Left ventricle myocardium superior (tissue), 1 donor: ENCODE results near the gene MED26. TPM values are rescaled to one million over a fixed set of nuclear protein-coding genes. Genes with fewer than 3 reads are reported as not detected.
A peak's percentile ranks its signal among the peaks of the same experiment; 100 is the strongest.

Experiments used
- ATAC-seq: fragments of 200-7000 bp; cut with Tn5 transposase; one replicate; pipeline ENCODE4 v1.9.1; 2020; ENCODE audit warnings: mild to moderate bottlenecking, moderate library complexity
- DNase-seq: peaks from one replicate; pipeline ENCODE4 v3.0.0-alpha.2; 2020
- intact Hi-C: fragments of 100-400 bp; cut with micrococcal nuclease; formaldehyde crosslinking; loops from one replicate; pipeline ENCODE4 v1.11.0; 2022
- total RNA-seq: library from RNA; stranded (reverse); fragmentation: NEBNext Ultra II Directional; extraction: Animal tissue kit (Norgen Biotek cat#: 25700); gene quantifications from one replicate; pipeline ENCODE4 v1.2.1, GENCODE V29; 2021
- donor health status: DM: no; HTN: yes; CAD: no; lungs with severe emphysema.

The MED26 gene
- total RNA-seq, 1 donor from 2014 or later = 4.9 TPM

- intact Hi-C loops = no loop called here
- DNase-seq = no peak
- ATAC-seq = no peak
Observed at GRCh38 chr19:16595097-16595496, 32.9 kb downstream of the MED26 start.

- no peak for ATAC-seq
- DNase-seq = no peak
Observed at GRCh38 chr19:16594681-16595091, 33.3 kb downstream of the MED26 start.

GRCh38 chr19:16594131-16594586 lies 33.8 kb downstream of the MED26 start:
- DNase-seq = no peak
- intact Hi-C loops = no loop called here
- no peak for ATAC-seq

More at GRCh38 chr19:16594681-16595091, 33.3 kb downstream of the MED26 start:
- intact Hi-C loops = no loop called here

GRCh38 chr19:16593181-16593580 lies 34.8 kb downstream of the MED26 start:
- intact Hi-C loops = no loop called here
- ATAC-seq (no peak), DNase-seq (no peak)

GRCh38 chr19:16591803-16592556 lies 36.0 kb downstream of the MED26 start:
- DNase-seq (no peak), ATAC-seq (no peak)
- intact Hi-C loops = no loop called here

- ATAC-seq (no peak), DNase-seq (no peak)
- intact Hi-C loops = no loop called here
Observed at GRCh38 chr19:16590876-16591802, 36.9 kb downstream of the MED26 start.

- DNase-seq = no peak
- ATAC-seq = no peak
- intact Hi-C loops = no loop called here
Observed at GRCh38 chr19:16589917-16590316, 38.1 kb downstream of the MED26 start.

- ATAC-seq (no peak), DNase-seq (peak; percentile 38)
- intact Hi-C loops = no loop called here
Observed at GRCh38 chr19:16588824-16589577, 39.0 kb downstream of the MED26 start.

GRCh38 chr19:16587833-16588823 lies 39.9 kb downstream of the MED26 start:
- DNase-seq = peak; percentile 51
- intact Hi-C loops = no loop called here
- peak; percentile 58 for ATAC-seq

GRCh38 chr19:16586991-16587832 lies 40.8 kb downstream of the MED26 start:
- ATAC-seq (no peak), DNase-seq (peak; percentile 7)
- intact Hi-C loops = no loop called here

GRCh38 chr19:16586477-16586871 lies 41.5 kb downstream of the MED26 start:
- intact Hi-C loops = no loop called here

GRCh38 chr19:16585808-16586476 lies 42.1 kb downstream of the MED26 start:
- intact Hi-C loops = no loop called here
- DNase-seq = no peak
- no peak for ATAC-seq

More at GRCh38 chr19:16586477-16586871, 41.5 kb downstream of the MED26 start:
- no peak for ATAC-seq
- DNase-seq = peak; percentile 30

GRCh38 chr19:16585094-16585801 lies 42.8 kb downstream of the MED26 start:
- DNase-seq = no peak
- intact Hi-C loops = no loop called here
- ATAC-seq = no peak

GRCh38 chr19:16584248-16585093 lies 43.5 kb downstream of the MED26 start:
- peak; percentile 70 for ATAC-seq
- DNase-seq = peak; percentile 87
- intact Hi-C loops = no loop called here

GRCh38 chr19:16582486-16583261 lies 45.3 kb downstream of the MED26 start:
- no peak for ATAC-seq
- DNase-seq = no peak
- intact Hi-C loops = no loop called here
